ENCODE data around the gene TNS4.

Gene TNS4

GRCh38 chr17:40524243-40524965 lies 23.0 kb upstream of the TNS4 start:
- H3K27ac ChIP-seq (ENCODE audit: low read depth, low read length) = no peak overlapping the region
- no peaks in the 10 kb centered on the region for H3K4me1 ChIP-seq (ENCODE audit: control insufficient read depth, insufficient read depth, low read length)
- H3K9me3 ChIP-seq (ENCODE audit: control insufficient read depth, insufficient read depth, low read length) = no peaks in the 10 kb centered on the region; the same call in 1 of the 2 replicates
- no peaks in the 10 kb centered on the region for H3K36me3 ChIP-seq (ENCODE audit: control insufficient read depth, insufficient read depth, low read length)
- no peak overlapping the region for H3K9ac ChIP-seq (ENCODE audit: low read depth, low read length)
- H3K4me3 ChIP-seq (ENCODE audit: low read depth, low read length) = no peak overlapping the region
- no peaks in the 10 kb centered on the region for H3K27me3 ChIP-seq (ENCODE audit: control insufficient read depth, insufficient read depth, low read length)

- Histone ChIP-seq H3K27ac (ENCODE audit: low read depth, low read length) (no peak overlapping the region), H3K4me3 (ENCODE audit: low read depth, low read length) (no peak overlapping the region), H3K9me3 (ENCODE audit: control insufficient read depth, insufficient read depth, low read length) (no peaks in the 10 kb centered on the region; the same call in 1 of the 2 replicates), H3K36me3 (ENCODE audit: control insufficient read depth, insufficient read depth, low read length) (no peaks in the 10 kb centered on the region), H3K27me3 (ENCODE audit: control insufficient read depth, insufficient read depth, low read length) (no peaks in the 10 kb centered on the region), H3K9ac (ENCODE audit: low read depth, low read length) (no peak overlapping the region), H3K4me1 (ENCODE audit: control insufficient read depth, insufficient read depth, low read length) (peaks cover 7% of the 10 kb centered on the region; the same call in 1 of the 2 replicates)
Observed at GRCh38 chr17:40522961-40523310, 21.5 kb upstream of the TNS4 start.

- Histone ChIP-seq H3K4me1 (ENCODE audit: control insufficient read depth, insufficient read depth, low read length) (peaks cover 7% of the 10 kb centered on the region; the same call in 1 of the 2 replicates), H3K9me3 (ENCODE audit: control insufficient read depth, insufficient read depth, low read length) (no peaks in the 10 kb centered on the region; the same call in 1 of the 2 replicates), H3K27me3 (ENCODE audit: control insufficient read depth, insufficient read depth, low read length) (no peaks in the 10 kb centered on the region), H3K27ac (ENCODE audit: low read depth, low read length) (no peak overlapping the region), H3K36me3 (ENCODE audit: control insufficient read depth, insufficient read depth, low read length) (no peaks in the 10 kb centered on the region), H3K4me3 (ENCODE audit: low read depth, low read length) (no peak overlapping the region), H3K9ac (ENCODE audit: low read depth, low read length) (no peak overlapping the region)
Observed at GRCh38 chr17:40522250-40522960, 21.0 kb upstream of the TNS4 start.

GRCh38 chr17:40520991-40521453 lies 19.6 kb upstream of the TNS4 start:
- no peak overlapping the region for H3K27ac ChIP-seq (ENCODE audit: low read depth, low read length)
- no peaks in the 10 kb centered on the region for H3K27me3 ChIP-seq (ENCODE audit: control insufficient read depth, insufficient read depth, low read length)
- H3K9ac ChIP-seq (ENCODE audit: low read depth, low read length) = no peak overlapping the region
- peaks cover 7% of the 10 kb centered on the region; the same call in 1 of the 2 replicates for H3K4me1 ChIP-seq (ENCODE audit: control insufficient read depth, insufficient read depth, low read length)
- no peak overlapping the region for H3K4me3 ChIP-seq (ENCODE audit: low read depth, low read length)
- no peaks in the 10 kb centered on the region; the same call in 1 of the 2 replicates for H3K9me3 ChIP-seq (ENCODE audit: control insufficient read depth, insufficient read depth, low read length)
- no peaks in the 10 kb centered on the region for H3K36me3 ChIP-seq (ENCODE audit: control insufficient read depth, insufficient read depth, low read length)

- Histone ChIP-seq H3K9me3 (ENCODE audit: control insufficient read depth, insufficient read depth, low read length) (no peaks in the 10 kb centered on the region), H3K4me1 (ENCODE audit: control insufficient read depth, insufficient read depth, low read length) (peaks cover 7% of the 10 kb centered on the region; the same call in 1 of the 2 replicates), H3K27ac (ENCODE audit: low read depth, low read length) (no peak overlapping the region), H3K4me3 (ENCODE audit: low read depth, low read length) (no peak overlapping the region), H3K9ac (ENCODE audit: low read depth, low read length) (no peak overlapping the region), H3K36me3 (ENCODE audit: control insufficient read depth, insufficient read depth, low read length) (no peaks in the 10 kb centered on the region), H3K27me3 (ENCODE audit: control insufficient read depth, insufficient read depth, low read length) (no peaks in the 10 kb centered on the region)
Observed at GRCh38 chr17:40519089-40519775, 17.8 kb upstream of the TNS4 start.

GRCh38 chr17:40518401-40519088 lies 17.1 kb upstream of the TNS4 start:
- Histone ChIP-seq H3K9me3 (ENCODE audit: control insufficient read depth, insufficient read depth, low read length) (no peaks in the 10 kb centered on the region), H3K27me3 (ENCODE audit: control insufficient read depth, insufficient read depth, low read length) (no peaks in the 10 kb centered on the region), H3K36me3 (ENCODE audit: control insufficient read depth, insufficient read depth, low read length) (no peaks in the 10 kb centered on the region), H3K4me3 (ENCODE audit: low read depth, low read length) (no peak overlapping the region), H3K4me1 (ENCODE audit: control insufficient read depth, insufficient read depth, low read length) (peaks cover 7% of the 10 kb centered on the region; the same call in 1 of the 2 replicates), H3K9ac (ENCODE audit: low read depth, low read length) (no peak overlapping the region), H3K27ac (ENCODE audit: low read depth, low read length) (peak overlapping the region; percentile 52)

- Histone ChIP-seq H3K27ac (ENCODE audit: low read depth, low read length) (peak overlapping the region; percentile 52), H3K9me3 (ENCODE audit: control insufficient read depth, insufficient read depth, low read length) (no peaks in the 10 kb centered on the region), H3K27me3 (ENCODE audit: control insufficient read depth, insufficient read depth, low read length) (no peaks in the 10 kb centered on the region), H3K4me1 (ENCODE audit: control insufficient read depth, insufficient read depth, low read length) (peaks cover 7% of the 10 kb centered on the region; the same call in 1 of the 2 replicates), H3K36me3 (ENCODE audit: control insufficient read depth, insufficient read depth, low read length) (no peaks in the 10 kb centered on the region), H3K9ac (ENCODE audit: low read depth, low read length) (no peak overlapping the region), H3K4me3 (ENCODE audit: low read depth, low read length) (no peak overlapping the region)
Observed at GRCh38 chr17:40517981-40518380, 16.6 kb upstream of the TNS4 start.

GRCh38 chr17:40517286-40517662 lies 15.9 kb upstream of the TNS4 start:
- Histone ChIP-seq H3K27me3 (ENCODE audit: control insufficient read depth, insufficient read depth, low read length) (no peaks in the 10 kb centered on the region), H3K4me1 (ENCODE audit: control insufficient read depth, insufficient read depth, low read length) (peaks cover 7% of the 10 kb centered on the region; the same call in 1 of the 2 replicates), H3K27ac (ENCODE audit: low read depth, low read length) (no peak overlapping the region), H3K9me3 (ENCODE audit: control insufficient read depth, insufficient read depth, low read length) (no peaks in the 10 kb centered on the region), H3K36me3 (ENCODE audit: control insufficient read depth, insufficient read depth, low read length) (no peaks in the 10 kb centered on the region), H3K9ac (ENCODE audit: low read depth, low read length) (no peak overlapping the region), H3K4me3 (ENCODE audit: low read depth, low read length) (no peak overlapping the region)

- no peak overlapping the region for H3K27ac ChIP-seq (ENCODE audit: low read depth, low read length)
- no peaks in the 10 kb centered on the region for H3K27me3 ChIP-seq (ENCODE audit: control insufficient read depth, insufficient read depth, low read length)
- H3K4me3 ChIP-seq (ENCODE audit: low read depth, low read length) = no peak overlapping the region
- H3K9me3 ChIP-seq (ENCODE audit: control insufficient read depth, insufficient read depth, low read length) = no peaks in the 10 kb centered on the region
- H3K4me1 ChIP-seq (ENCODE audit: control insufficient read depth, insufficient read depth, low read length) = peaks cover 7% of the 10 kb centered on the region; the same call in 1 of the 2 replicates
- H3K9ac ChIP-seq (ENCODE audit: low read depth, low read length) = no peak overlapping the region
- H3K36me3 ChIP-seq (ENCODE audit: control insufficient read depth, insufficient read depth, low read length) = no peaks in the 10 kb centered on the region
Observed at GRCh38 chr17:40516581-40517285, 15.3 kb upstream of the TNS4 start.

GRCh38 chr17:40515491-40516041 lies 14.1 kb upstream of the TNS4 start:
- no peak overlapping the region for H3K27ac ChIP-seq (ENCODE audit: low read depth, low read length)
- no peaks in the 10 kb centered on the region for H3K36me3 ChIP-seq (ENCODE audit: control insufficient read depth, insufficient read depth, low read length)
- no peaks in the 10 kb centered on the region for H3K27me3 ChIP-seq (ENCODE audit: control insufficient read depth, insufficient read depth, low read length)
- no peaks in the 10 kb centered on the region for H3K9me3 ChIP-seq (ENCODE audit: control insufficient read depth, insufficient read depth, low read length)
- no peak overlapping the region for H3K4me3 ChIP-seq (ENCODE audit: low read depth, low read length)
- no peak overlapping the region for H3K9ac ChIP-seq (ENCODE audit: low read depth, low read length)
- H3K4me1 ChIP-seq (ENCODE audit: control insufficient read depth, insufficient read depth, low read length) = peaks cover 7% of the 10 kb centered on the region; the same call in 1 of the 2 replicates

All from HUES48 (cell line).